ENCODE measurements around the gene DHRS7. TPM values are rescaled to one million over a fixed set of nuclear protein-coding genes. Genes with fewer than 3 reads are reported as not detected.

DHRS7 gene
- total and polyA plus RNA-seq, 9 of the 15 experiments (the other 6 are each of a cell fraction or from before 2014, with no cell fraction given) = 10.2 to 20.1 (median 15.7) TPM

GRCh38 chr14:60165547-60165876, 314 bp upstream of the DHRS7 start:
- WGBS (ENCODE audit: insufficient coverage, low coverage, missing lambda C conversion rate) = 5% methylated on average over 4 of the region's 4 CpGs
- Histone ChIP-seq H2AFZ (ENCODE audit: low read depth, low read length) (peak overlapping the region; percentile 97), H3K27me3 (ENCODE audit: control insufficient read depth in 2 of 2, insufficient read depth in 2 of 2, low read length in 2 of 2) (no peaks in the 10 kb centered on the region), H3K4me1 (replicated peaks in 1 of 2; ENCODE audit: control insufficient read depth in 2 of 2, insufficient read depth in 2 of 2, low read length in 2 of 2) (peaks cover 0 to 9% of the 10 kb centered on the region in 2 experiments; a peak in 2 of 5 replicates), H3K27ac (ENCODE audit: extremely low read depth, low read depth, low read length) (no peak overlapping the region), H3K9me3 (replicated peaks; ENCODE audit: control insufficient read depth, insufficient read depth, low read depth, low read length) (no peaks in the 10 kb centered on the region), H3K4me2 (ENCODE audit: insufficient read depth, low read length) (peak overlapping the region; percentile 92), H4K20me1 (replicated peaks; ENCODE audit: control insufficient read depth, insufficient read depth, low read length) (no peaks in the 10 kb centered on the region), H3K4me3 (peak overlapping the region; percentile 74), H3K9me1 (ENCODE audit: control insufficient read depth, insufficient read depth, low read length) (no peaks in the 10 kb centered on the region), H3K36me3 (ENCODE audit: control insufficient read depth, insufficient read depth, low read length) (no peaks in the 10 kb centered on the region), H3K9ac (ENCODE audit: insufficient read depth in 1 of 2, low read depth in 2 of 2, low read length in 2 of 2) (peak overlapping the region; percentile 83 to 95), H3K79me2 (ENCODE audit: control insufficient read depth, insufficient read depth, low read length) (peaks cover 5% of the 10 kb centered on the region)
- CTCF ChIA-PET (ENCODE audit: low intra/inter-chr PET ratio) = no interaction called here
- ATAC-seq (no peak; the same call in 2 of the 3 replicates), DNase-seq (ENCODE audit: extremely low read depth in 1 of 4, low spot score in 3 of 4) (no peak), FAIRE-seq (no peak)
- 0 out of 4 replicates have a peak, but pooled peaks of 1 of the 2 experiments have one; percentile 2 for TF ChIP-seq MAZ (CRISPR knock-in tag; conservative IDR thresholded peaks at IDR 0.05 in 1 of 2, IDR thresholded peaks at IDR 0.05 in 1 of 2)
- no peak for TF ChIP-seq ZNF551 (CRISPR knock-in tag; IDR thresholded peaks at IDR 0.05)
- TF ChIP-seq HNRNPUL1 (IDR thresholded peaks at IDR 0.05; ENCODE audit: low read length) = no peak
- TF ChIP-seq PATZ1 (CRISPR knock-in tag; IDR thresholded peaks at IDR 0.05; ENCODE audit: borderline replicate concordance) = no peak
- no peak for TF ChIP-seq RNF2 (IDR thresholded peaks at IDR 0.05)
- TF ChIP-seq ADNP (tag; IDR thresholded peaks at IDR 0.05) = no peak
- TF ChIP-seq USF1 (CRISPR knock-in tag; IDR thresholded peaks at IDR 0.05) = no peak
- in situ Hi-C loops (cut with MboI) (loop anchor here (10.0 kb wide), 2 partner anchors 101 to 201 kb away; no protein-coding TSS in a partner anchor), intact Hi-C loops (cut with micrococcal nuclease) (loop anchor here (1.0 to 5.0 kb wide), 4 partner anchors 73 to 533 kb away; no protein-coding TSS in a partner anchor)
- POLR2A ChIA-PET = interaction anchor here (0.7 to 1.3 kb wide), 2 partner anchors 9 to 11 kb away, joined by 3 to 4 read pairs; no protein-coding TSS in a partner anchor
- BruUV-seq (replicated peaks) = no TSS peak
